Measurements from ENCODE around the gene SETD3.

DNA sequence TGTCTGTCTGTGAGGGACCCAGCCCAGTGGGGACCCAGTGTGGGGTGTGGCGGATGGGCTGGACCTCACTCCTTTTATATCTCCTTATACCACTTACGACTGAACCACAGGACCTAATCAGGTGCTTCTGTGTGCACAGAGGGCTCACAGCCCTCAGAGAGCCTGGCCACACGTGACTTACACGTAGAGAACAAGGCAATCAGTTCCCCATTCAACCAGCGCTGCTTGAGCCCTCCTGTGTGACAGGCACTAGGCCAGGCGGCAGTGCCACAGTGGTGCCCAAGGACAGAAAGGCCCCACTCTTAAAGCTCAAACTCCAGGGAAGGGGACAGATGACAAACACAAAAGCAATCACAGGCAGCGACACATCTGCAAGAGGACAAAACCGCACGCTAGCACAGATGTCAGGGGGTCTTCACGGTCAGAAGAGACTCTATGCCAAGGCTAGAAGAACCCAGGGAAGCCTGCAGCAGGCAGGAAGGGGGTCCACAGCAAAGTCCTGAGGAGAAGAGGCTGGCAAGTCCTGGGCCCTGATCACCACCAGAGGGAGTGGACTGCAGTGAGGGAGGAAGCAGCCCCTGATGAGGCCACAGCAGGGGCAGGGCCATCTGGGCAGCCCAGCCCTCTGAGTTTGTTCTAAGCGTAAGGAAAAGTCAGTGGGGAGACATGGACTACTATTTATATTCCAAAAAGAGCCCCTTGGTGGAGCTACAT lies 39.3 kb downstream of the SETD3 start:
- TF ChIP-seq CTCF (IDR thresholded peaks at IDR 0.05) (no peak), POLR2A (IDR thresholded peaks at IDR 0.05) (no peak), POLR2AphosphoS5 (IDR thresholded peaks at IDR 0.05) (no peak), EP300 (IDR thresholded peaks at IDR 0.05) (no peak)

Data from upper lobe of left lung (tissue), 4 donors.